ENCODE results near the gene SCPEP1.

- peak; percentile 25 to 41 for TF ChIP-seq POLR2A (IDR thresholded peaks at IDR 0.05)
- TF ChIP-seq, protein P1, sequence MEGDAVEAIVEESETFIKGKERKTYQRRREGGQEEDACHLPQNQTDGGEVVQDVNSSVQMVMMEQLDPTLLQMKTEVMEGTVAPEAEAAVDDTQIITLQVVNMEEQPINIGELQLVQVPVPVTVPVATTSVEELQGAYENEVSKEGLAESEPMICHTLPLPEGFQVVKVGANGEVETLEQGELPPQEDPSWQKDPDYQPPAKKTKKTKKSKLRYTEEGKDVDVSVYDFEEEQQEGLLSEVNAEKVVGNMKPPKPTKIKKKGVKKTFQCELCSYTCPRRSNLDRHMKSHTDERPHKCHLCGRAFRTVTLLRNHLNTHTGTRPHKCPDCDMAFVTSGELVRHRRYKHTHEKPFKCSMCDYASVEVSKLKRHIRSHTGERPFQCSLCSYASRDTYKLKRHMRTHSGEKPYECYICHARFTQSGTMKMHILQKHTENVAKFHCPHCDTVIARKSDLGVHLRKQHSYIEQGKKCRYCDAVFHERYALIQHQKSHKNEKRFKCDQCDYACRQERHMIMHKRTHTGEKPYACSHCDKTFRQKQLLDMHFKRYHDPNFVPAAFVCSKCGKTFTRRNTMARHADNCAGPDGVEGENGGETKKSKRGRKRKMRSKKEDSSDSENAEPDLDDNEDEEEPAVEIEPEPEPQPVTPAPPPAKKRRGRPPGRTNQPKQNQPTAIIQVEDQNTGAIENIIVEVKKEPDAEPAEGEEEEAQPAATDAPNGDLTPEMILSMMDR (IDR thresholded peaks at IDR 0.05): peak; percentile 97 to 100 (median 99)
Measured at GRCh38 chr17:56960596-56961538, 17.1 kb upstream of the SCPEP1 start, which contains the start of gene COIL.
